ENCODE data around the gene KIAA0930.

DNA sequence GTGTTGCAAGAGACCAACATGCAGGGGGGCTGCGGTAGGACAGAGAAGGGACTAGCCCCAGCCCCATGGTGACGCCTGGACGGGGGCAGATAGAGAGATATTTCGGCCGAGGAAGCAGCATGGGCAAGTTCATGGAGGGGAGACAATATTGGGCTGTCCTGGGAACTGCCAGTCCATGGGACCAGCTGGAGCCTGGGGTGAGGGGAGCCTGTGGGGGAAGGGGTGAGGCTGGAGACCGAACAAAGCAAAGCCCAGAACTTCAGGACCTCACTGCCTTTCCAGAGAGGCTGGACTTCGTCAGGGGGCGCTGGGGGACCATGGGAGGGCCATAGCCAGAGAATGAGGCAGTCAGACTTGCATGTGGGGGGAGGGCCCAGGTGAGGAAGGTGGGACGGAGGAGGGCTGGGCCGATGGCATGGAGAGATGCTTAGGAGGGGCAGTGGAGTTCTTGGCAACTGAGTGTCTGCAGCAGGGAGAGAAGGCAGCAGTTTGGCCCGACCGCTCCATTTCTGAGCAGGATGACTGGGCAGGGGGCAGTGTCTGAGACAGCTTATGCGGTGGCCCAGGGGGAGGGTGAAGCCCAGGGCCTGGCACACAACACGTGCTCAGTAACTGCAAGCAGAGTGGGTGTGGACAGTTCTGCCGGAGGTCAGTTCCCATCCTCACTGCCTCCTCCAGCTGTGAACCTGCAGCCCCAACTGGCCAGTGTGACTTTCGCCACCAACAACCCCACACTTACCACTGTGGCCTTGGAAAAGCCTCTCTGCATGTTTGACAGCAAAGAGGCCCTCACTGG, 44.8 kb upstream of the KIAA0930 start:
- no peak for TF ChIP-seq CTCF (conservative IDR thresholded peaks at IDR 0.05; ENCODE audit: low read depth, low read length)
- no peak for TF ChIP-seq EZH2 (IDR thresholded peaks at IDR 0.05; ENCODE audit: borderline replicate concordance, low read depth, low read length, poor library complexity, severe bottlenecking)

All from A673 (cell line).